NCI-H2227 (cell line): ENCODE data around the gene CFAP300.

Experiments
- DNase-seq: peaks from one replicate; lab custom pipeline; 2025; ENCODE audit not compliant: unreplicated experiment; lab: John Stamatoyannopoulos, UW

The CFAP300 gene

DNA sequence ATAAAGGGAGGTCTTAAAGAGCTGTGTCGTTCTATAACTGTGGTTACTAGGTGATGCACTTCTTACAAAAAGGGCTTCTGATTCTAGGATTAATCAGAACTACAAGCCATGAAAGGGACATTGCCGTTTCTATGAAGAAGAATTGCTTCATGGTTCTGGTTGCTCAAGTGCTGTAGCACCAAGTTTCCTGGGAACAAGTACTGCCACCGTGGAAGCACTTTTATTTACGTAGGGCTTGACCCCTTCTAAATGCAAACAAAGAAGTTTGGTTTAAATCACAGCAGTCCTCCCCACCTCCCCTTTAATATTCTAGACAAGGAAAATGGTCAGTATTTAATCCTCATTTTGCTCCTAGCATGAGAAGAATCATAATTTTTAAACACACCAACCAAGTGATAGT is 72.8 kb downstream of the CFAP300 start:
- no peak for DNase-seq

DNA sequence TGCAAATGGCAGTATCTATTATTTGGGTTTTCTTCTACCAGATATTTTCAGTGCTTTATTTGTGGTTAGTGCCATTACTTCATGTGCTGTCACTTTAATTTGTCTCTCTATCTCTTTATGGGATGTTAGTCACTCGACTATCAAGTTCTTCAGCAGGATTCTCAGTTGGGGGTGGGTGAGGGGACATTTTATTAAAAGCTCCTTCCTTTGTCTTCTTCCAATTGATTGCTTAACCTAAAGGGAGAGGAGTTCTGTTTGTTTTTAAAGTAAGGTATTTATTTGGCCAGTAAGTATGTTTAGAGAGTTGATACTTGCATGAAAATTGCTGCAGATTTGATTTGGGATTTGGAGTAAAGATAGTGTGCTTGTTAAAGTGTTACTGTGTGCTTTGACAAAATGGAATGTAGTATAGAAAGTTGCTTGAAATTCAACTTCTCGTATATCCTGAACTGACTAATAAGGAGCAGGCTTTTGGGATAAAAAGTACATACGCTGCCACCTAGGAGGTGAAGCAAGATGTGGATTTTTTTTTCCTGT is 73.3 kb downstream of the CFAP300 start:
- DNase-seq: no peak

DNA sequence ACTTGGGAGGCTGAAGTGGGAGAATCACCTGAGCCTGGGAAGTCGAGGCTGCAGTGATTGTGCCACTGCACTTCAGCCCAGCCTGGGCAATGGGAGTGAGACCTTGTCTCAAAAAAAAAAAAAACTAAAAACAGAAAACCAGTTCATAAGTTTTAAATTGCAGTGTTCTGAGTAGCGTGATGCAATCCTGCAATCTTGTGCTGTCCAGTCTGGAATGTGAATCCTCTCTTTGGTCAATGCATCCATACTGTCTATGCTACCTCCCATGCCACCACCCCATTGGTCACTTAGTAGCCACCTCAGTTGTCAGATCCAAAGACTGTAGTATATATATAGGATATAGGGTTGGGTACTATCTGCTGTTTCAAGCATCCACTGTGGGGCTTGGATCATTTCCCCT is 74.1 kb downstream of the CFAP300 start:
- no peak for DNase-seq
